ENCODE data around the gene WDR77. TPM values are rescaled to one million over a fixed set of nuclear protein-coding genes. Genes with fewer than 3 reads are reported as not detected.

Gene WDR77
- total and polyA plus RNA-seq, 2 of the 13 experiments (the other 11 are each of a cell fraction or from before 2014, with no cell fraction given) = 90.6 to 108 TPM

- peak; percentile 66; the same call in 1 of the 2 replicates for TF ChIP-seq HNF1A (IDR thresholded peaks at IDR 0.05; ENCODE audit: low read depth)
- TF ChIP-seq HNF1A (CRISPR knock-in tag; IDR thresholded peaks at IDR 0.05; ENCODE audit: borderline replicate concordance) = peak; percentile 73; the same call in 1 of the 2 replicates
- TF ChIP-seq MAFG (CRISPR knock-in tag; IDR thresholded peaks at IDR 0.05) = no peak
- no peak for TF ChIP-seq TRIM22 (IDR thresholded peaks at IDR 0.05)
- no peak for TF ChIP-seq DMAP1 (CRISPR knock-in tag; IDR thresholded peaks at IDR 0.05)
- TF ChIP-seq PRDM10 (CRISPR knock-in tag; IDR thresholded peaks at IDR 0.05; ENCODE audit: low read depth) = no peak
- TF ChIP-seq KDM1A (CRISPR knock-in tag; IDR thresholded peaks at IDR 0.05) = no peak
- TF ChIP-seq MTF1 (CRISPR knock-in tag; IDR thresholded peaks at IDR 0.05) = no peak
- no peak for TF ChIP-seq CBFB (CRISPR knock-in tag; IDR thresholded peaks at IDR 0.05)
- TF ChIP-seq KLF9 (CRISPR knock-in tag; IDR thresholded peaks at IDR 0.05; ENCODE audit: low read depth) = no peak
- TF ChIP-seq THAP7 (CRISPR knock-in tag; IDR thresholded peaks at IDR 0.05) = no peak
- TF ChIP-seq LBX2 (CRISPR knock-in tag; IDR thresholded peaks at IDR 0.05; ENCODE audit: borderline replicate concordance) = no peak
Measured at GRCh38 chr1:111422546-111423391, 26.3 kb downstream of the WDR77 start (continued).

Data from HepG2 (cell line).